Bronchial epithelial cell (primary cell): Measurements from ENCODE around the gene CAMK1. TPM values are rescaled to one million over a fixed set of nuclear protein-coding genes. Genes with fewer than 3 reads are reported as not detected.

Source experiments
- DNase-seq: peaks from one replicate; pipeline ENCODE4 v3.0.0-alpha.2; 2010; ENCODE audit warnings: low read depth
- FAIRE-seq: peaks from 2 replicates; lab custom pipeline; 2011; peaks lifted over from hg19 to GRCh38; lab: Jason Lieb, UNC
- H3K27me3 ChIP-seq: 2 replicates; pipeline ENCODE4 v1.5.1; 2011; ENCODE audit warnings: low read length; ENCODE audit not compliant: control insufficient read depth, insufficient read depth
- H3K36me3 ChIP-seq: 2 replicates; pipeline ENCODE4 v1.5.1; 2011; ENCODE audit warnings: low read length; ENCODE audit not compliant: control insufficient read depth, insufficient read depth
- H3K4me3 ChIP-seq: 2 replicates; pipeline ENCODE4 v1.5.1; 2011; ENCODE audit warnings: mild to moderate bottlenecking, low read depth, low read length, control low read depth
- total RNA-seq: library from RNA; depleted of rRNA; stranded (reverse); fragments of >200 nt; gene quantifications from 2 replicates; pipeline ENCODE4 v1.2.1, GENCODE V29; 2014
- TF ChIP-seq, protein P1 (sequence below): IDR thresholded peaks from 2 replicates; pipeline ENCODE4 v1.5.1; 2011; ENCODE audit warnings: mild to moderate bottlenecking, moderate library complexity, low read length, control low read depth, inconsistent platforms; ENCODE audit not compliant: insufficient read depth, severe bottlenecking

Gene CAMK1
- total RNA-seq, 1 donor from 2014 or later: 18.2 TPM

DNA sequence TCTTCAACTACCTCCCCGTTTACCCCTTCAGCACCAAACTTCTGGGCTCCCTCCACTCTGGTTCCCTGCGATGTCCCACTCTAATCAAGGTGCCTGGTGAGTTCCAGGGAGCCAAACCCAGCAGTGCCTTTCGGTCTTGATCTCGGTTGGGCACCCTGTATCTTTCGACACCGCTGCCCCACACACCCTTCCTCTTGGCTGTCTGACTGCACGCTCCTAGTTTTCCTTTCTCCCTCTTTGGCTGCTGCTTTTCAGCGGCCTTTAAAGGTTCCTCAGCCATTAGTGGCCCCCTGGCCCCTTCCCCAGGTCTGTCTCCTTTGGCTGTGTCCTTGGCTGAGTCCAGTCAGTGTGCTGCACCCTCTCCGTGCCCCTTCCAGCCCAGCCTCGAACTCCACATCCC lies 41.1 kb upstream of the CAMK1 start:
- DNase-seq (no peak), FAIRE-seq (no peak)
- TF ChIP-seq, protein P1, sequence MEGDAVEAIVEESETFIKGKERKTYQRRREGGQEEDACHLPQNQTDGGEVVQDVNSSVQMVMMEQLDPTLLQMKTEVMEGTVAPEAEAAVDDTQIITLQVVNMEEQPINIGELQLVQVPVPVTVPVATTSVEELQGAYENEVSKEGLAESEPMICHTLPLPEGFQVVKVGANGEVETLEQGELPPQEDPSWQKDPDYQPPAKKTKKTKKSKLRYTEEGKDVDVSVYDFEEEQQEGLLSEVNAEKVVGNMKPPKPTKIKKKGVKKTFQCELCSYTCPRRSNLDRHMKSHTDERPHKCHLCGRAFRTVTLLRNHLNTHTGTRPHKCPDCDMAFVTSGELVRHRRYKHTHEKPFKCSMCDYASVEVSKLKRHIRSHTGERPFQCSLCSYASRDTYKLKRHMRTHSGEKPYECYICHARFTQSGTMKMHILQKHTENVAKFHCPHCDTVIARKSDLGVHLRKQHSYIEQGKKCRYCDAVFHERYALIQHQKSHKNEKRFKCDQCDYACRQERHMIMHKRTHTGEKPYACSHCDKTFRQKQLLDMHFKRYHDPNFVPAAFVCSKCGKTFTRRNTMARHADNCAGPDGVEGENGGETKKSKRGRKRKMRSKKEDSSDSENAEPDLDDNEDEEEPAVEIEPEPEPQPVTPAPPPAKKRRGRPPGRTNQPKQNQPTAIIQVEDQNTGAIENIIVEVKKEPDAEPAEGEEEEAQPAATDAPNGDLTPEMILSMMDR: no peak
- Histone ChIP-seq H3K27me3 (no peaks in the 10 kb centered on the region), H3K4me3 (peak overlapping the region; percentile 55), H3K36me3 (peaks cover 11% of the 10 kb centered on the region)

DNA sequence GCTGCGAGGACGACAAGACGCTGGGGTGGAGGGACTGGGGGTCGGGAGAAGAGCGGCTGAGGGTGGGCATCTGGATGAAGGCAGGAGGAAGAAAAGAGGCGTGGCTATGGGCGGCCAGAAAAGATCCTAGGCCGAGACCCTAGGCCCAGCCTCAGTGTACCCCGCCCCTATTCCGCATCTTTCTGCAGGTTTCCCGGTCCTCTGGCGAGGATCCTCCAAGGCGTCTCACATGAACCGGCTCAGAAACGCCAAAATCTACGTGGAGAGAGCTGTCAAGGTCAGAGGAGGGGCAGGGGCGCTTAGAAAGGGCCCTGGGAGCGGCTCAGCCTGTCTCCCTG lies 40.7 kb upstream of the CAMK1 start:
- Histone ChIP-seq H3K36me3 (peaks cover 11% of the 10 kb centered on the region), H3K4me3 (peak overlapping the region; percentile 55), H3K27me3 (no peaks in the 10 kb centered on the region)
- no peak for DNase-seq
- no peak for FAIRE-seq
- TF ChIP-seq, protein P1: no peak

DNA sequence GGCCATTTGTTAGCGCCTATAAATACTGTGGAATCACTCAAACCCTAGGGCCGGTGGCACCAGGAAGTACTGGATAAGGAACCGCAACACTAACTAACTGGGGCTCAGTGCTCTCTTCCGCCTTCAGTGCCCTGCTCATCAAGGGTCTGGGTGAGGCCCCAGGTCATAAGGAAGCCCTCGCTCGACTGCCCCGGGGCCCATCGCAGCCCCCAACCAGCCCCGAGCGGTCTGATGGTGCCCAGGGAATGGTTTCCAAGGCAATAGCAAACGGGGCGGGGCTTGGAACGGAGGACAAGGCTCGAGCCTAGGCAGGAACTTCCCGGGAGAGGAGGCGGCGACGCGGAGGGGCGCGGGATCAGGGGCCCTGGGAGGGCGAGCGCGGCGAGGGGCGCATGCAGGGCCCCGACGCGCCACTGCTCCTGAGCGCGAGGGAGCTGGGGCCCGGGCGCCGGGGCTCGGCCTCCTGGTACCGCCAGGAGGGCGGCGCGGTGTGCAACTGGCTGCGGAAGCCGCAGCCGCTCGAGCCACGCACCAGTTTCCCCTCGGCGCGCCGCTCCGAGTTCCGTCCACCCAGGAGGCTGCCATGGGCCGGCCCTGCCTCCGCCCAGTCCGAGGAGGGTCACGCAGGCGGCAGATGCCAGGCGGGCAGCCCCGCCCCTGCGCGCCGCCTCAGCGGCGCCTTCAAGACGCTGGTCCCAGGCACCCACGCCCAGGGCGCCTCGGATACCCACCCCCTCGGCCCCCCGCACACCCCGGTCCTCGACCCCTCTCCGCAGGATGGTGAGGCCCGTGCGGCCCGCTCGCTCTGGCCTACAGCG lies 40.1 kb upstream of the CAMK1 start, which contains the start of gene TTLL3:
Gene TTLL3 (plus strand): TSS at position 648 of the 818 bp plus-strand sequence. CDS start 400 bp downstream, outside the sequence.
- Histone ChIP-seq H3K27me3 (no peaks in the 10 kb centered on the region), H3K4me3 (peak within 1 kb of the TSS; percentile 55), H3K36me3 (peaks cover 11% of the 10 kb centered on the region)
- FAIRE-seq: no peak
- TF ChIP-seq, protein P1: no peak
- peak; percentile 25 for DNase-seq

DNA sequence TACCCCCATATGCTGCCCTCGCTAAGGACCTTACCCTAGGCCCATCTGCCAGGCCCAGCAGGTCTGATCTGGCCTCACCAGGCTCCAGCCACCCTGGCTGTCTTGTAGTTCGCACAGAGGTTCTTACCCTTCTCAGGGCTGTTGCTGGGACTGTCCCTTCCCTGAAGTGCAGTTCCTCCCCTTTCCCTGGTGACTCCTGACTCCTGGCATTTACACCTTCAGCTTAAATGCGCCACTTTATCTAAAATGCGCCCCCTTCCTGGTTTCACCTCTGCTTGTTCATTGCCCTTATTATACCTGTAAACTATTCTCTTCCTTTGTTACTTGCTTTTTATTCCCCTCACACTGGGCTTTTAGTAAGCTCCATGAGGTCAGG lies 39.5 kb upstream of the CAMK1 start:
- FAIRE-seq (no peak), DNase-seq (peak; percentile 32)
- Histone ChIP-seq H3K27me3 (no peaks in the 10 kb centered on the region), H3K36me3 (peaks cover 13% of the 10 kb centered on the region), H3K4me3 (peak overlapping the region; percentile 55)
- TF ChIP-seq, protein P1: no peak

DNA sequence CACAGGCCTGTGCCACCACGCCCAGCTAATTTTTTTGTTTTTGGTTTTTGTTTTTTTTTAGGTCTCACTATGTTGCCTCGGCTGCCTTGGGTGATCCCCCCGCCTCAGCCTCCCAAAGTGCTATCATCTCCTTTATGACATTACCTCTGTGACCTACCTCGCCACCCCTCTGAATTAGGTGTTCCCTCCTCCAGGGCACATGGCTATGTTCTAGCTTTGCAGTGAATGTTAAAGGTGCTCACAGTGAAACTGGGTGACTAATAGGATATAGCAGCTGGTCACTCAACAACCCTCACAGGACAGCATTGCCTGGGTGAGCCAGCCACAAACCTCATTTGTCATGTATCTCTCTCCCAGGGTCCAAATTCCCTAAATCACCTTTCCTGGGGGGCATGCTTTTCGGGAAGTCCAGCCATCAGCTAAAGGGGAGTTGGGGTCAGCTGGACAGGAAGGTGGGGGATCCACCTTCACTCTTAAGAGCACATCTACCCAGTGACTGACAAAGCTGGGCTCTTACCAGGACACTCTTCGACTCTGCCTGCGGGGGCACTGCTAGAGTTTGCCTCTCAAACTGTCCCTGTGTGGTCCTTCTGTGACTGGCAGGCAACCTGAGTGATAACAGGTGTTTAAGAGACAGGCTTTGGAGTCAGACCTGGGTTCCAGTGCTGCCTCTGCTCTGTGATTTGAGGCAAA lies 38.7 kb upstream of the CAMK1 start:
- DNase-seq (peak; percentile 62), FAIRE-seq (no peak)
- H3K36me3 ChIP-seq: peaks cover 21% of the 10 kb centered on the region
- TF ChIP-seq, protein P1: peak; percentile 22
- H3K4me3 ChIP-seq: no peak overlapping the region
- H3K27me3 ChIP-seq: no peaks in the 10 kb centered on the region
